H4 (cell line): ENCODE measurements around the gene MYBPC2. TPM values are rescaled to one million over a fixed set of nuclear protein-coding genes. Genes with fewer than 3 reads are reported as not detected.
A peak's percentile ranks its signal among the peaks of the same experiment; 100 is the strongest.
"Not testable (repeated sequence)": the region's sequence is repeated elsewhere in the genome, so short reads cannot be mapped to it uniquely, and the experiment has no call there.

ENCODE experiments used
- DNase-seq: peaks from one replicate; pipeline ENCODE4 v3.0.0-alpha.2; 2015; ENCODE audit warnings: low spot score
- total RNA-seq: library from RNA; depleted of rRNA; stranded (reverse); fragments of >200 nt; shearing (Covaris generic); gene quantifications from 2 replicates; pipeline ENCODE4 v1.2.3, GENCODE V29; 2014

Gene MYBPC2
- total RNA-seq, 1 experiment from 2014 or later = not detected

- no peak for DNase-seq
Measured at GRCh38 chr19:50428772-50429463, 3.8 kb upstream of the MYBPC2 start.

GRCh38 chr19:50430888-50431342 lies 1.8 kb upstream of the MYBPC2 start:
- no peak for DNase-seq

- DNase-seq = peak; percentile 86
Measured at GRCh38 chr19:50431343-50432220, 1.1 kb upstream of the MYBPC2 start.

DNA sequence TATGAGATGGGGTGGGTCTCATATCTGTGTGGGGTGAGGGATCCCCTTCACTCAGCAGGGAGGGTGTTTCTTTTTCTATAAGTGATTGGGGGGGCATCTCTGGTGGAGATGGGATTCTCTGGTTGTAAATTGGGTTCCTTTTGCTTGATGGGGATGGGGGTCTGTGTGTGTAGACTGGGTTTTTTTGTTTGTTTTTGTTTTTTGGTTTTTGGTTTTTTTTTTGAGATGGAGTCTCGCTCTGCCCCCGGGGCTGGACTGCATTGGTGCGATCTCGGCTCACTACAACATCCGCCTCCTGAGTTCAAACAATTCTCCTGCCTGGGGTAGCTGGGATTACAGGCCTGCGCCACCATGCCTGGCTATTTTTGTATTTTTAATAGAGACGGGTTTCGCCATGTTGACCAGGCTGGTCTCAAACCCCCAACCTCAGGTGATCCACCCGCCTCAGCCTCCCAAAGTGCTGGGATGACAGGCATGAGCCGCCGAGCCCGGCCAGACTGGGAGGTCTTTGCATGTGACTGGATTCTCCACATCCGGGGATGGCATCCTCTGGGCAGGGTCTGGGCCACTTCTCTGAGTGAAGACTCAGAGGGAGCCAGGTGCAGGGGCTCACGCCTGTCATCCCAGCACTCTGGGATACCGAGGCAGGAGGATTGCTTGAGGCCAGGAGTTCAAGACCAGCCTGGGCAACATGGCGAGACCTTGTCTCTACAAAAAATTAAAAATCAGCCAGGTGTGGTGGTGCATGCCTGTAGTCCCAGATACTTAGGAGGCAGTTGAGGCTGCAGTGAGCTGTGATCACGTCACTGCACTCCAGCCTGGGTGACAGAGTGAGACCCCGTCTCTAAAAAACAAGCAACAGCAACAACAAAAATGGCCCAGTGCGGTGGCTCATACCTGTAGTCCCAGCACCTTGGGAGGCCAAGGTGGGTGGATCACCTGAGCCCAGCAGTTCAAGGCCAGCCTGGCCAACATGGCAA lies 799 bp downstream of the MYBPC2 start:
- no peak for DNase-seq

- DNase-seq = no peak
Measured at GRCh38 chr19:50434525-50434924, 1.8 kb downstream of the MYBPC2 start.

GRCh38 chr19:50435221-50435620 lies 2.5 kb downstream of the MYBPC2 start:
- DNase-seq = no peak

DNA sequence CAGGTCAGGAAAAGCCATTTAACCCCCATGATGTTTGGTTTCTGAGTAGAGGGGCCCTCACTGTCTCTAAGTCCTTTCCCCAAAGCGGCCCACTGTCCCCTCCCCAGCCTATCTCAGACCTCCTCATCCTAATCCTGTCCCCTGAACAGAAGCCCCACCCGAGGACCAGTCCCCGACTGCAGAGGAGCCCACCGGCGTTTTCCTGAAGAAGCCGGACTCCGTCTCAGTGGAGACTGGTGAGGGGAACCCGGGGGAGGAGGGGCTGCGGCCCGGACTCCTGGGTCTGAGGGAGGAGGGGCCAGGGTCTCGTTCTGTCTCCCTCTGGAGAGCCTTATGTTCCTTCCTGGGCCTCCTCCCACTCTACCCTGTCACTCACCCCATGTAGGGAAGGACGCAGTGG lies 2.9 kb downstream of the MYBPC2 start:
- no peak for DNase-seq

DNA sequence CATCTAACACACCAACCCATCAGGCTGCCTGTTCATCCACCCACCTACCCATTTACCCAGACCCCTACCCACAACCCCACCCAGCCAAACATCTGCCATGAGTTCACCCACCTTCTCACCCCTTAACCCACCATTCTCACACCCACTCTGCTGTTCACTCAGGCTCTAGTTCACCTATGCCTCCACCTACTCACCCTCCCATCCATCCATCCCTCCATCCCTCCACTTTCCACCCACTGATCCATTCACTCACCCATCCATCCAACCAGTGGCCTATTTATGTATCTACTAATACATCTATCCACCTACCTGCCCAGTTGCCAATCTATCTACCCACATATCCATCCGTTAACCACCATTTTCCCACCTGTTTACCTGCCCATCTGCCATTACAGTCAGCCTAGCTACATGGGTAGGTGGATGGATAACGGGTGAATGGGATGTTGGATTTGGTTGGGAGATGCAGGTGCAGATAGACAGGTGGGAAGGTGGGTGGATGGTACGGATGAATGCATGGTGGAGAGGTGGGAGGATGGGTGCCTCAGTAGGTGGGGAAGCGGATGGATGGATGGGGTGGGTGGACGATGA lies 5.3 kb downstream of the MYBPC2 start:
- no peak for DNase-seq

DNA sequence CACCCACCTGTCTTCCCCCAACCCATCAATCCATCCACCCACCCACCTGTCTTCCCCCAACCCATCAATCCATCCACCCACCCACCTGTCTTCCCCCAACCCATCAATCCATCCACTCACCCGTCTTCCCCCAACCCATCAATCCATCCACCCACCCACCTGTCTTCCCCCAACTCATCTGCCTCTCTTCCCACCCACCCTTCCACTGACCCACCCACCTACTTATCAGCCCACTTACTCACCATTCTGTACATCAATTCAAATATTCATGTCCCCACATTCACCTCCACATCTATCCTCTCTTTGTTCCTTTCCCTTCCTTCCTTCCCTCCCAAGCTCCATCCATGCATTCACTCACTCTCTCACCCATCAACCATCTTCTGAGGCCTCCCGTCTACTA lies 6.4 kb downstream of the MYBPC2 start:
- not testable (repeated sequence) for DNase-seq

- DNase-seq = no peak
Measured at GRCh38 chr19:50444059-50444458, 11.4 kb downstream of the MYBPC2 start.

DNA sequence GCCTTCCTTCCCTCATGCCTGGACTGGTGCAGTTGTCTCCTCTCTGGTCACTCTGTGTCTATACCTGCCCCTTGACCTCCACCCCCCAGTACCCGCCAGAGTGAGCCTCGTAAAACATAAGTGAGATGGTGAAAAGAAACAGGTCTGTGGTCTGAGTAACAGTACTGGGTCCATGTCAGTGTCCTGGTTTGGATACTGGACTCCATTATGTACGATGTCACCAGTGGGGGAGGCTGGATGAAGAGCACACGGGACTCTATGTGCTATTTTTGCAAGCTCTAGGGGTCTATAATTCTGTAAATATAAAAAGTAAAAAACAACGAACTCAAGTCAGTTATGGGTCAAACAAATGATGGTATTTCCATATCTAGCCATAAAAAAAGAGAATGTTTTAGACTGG lies 14.4 kb downstream of the MYBPC2 start:
- no peak for DNase-seq

GRCh38 chr19:50447750-50448149 lies 15.1 kb downstream of the MYBPC2 start:
- DNase-seq = no peak

DNA sequence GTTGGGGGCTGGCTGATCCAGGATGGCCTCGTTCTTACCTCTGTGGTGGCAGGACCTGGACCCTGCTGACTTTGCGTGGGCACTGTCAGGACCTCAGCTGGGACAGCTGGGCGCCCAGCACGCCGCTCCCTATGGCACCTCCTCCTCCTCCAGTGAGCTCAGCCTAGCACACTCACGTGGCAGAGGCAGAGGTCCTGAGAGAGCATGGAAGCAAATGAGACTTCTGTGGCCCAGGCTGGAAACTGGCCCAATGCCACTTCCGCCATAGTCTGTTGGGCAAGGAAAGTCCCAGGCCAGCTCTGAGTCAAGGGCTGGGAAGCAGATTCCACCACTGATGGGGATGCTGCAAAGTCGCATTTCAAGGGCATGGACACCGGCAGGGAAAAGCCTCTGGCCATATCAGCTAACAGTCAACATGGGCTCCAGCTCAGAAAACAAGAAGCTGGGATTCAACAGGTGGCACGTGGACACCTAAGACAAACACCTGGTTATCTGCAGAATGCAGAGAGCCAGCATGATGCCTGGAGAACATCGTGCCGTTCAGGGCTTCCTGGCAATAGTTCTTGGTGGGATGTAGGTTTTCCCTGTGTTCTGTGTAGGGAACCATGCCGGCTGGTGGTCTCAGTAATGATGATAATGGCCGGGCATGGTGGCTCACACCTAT lies 16.7 kb downstream of the MYBPC2 start:
- DNase-seq = peak; percentile 65

GRCh38 chr19:50450369-50451222 lies 17.9 kb downstream of the MYBPC2 start:
- no peak for DNase-seq

GRCh38 chr19:50451223-50451534 lies 18.5 kb downstream of the MYBPC2 start:
- DNase-seq = no peak

DNA sequence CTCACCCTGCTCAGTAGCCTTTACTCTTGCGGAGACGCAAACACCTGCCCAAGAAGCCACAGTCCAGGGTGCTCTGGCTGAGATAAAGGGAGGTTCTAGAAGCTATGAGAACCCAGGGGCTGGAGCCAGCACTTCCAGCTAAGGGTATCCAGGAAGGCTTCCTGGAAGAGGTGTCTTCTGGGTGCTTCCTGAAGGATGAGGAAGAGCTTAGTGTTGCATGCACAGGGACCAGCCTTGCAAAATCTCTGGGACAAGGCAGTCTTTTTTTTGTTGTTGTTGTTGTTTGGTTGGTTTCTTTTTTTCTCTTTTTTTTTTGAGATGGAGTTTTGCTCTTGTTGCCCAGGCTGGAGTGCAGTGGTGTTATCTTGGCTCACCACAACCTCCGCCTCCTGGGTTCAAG lies 20.6 kb downstream of the MYBPC2 start:
- DNase-seq = no peak

DNA sequence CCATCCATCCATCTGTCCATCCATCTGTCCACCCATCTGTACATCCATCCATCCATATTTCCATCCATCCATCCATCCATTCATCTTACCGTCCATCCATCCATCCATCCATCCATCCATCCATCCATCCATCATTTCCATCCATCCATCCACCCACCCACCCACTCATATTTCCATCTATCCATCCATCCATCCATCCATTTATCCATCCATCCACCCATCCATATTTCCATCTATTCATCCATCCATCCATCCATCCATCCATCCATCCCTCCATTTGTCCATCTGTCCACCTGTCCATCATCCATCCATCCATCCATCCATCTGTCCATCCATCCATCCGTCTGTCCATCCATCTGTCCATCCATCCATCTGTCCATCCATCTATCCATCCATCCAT lies 23.3 kb downstream of the MYBPC2 start:
- DNase-seq = no peak

GRCh38 chr19:50457300-50457699 lies 24.6 kb downstream of the MYBPC2 start:
- DNase-seq = no peak

DNA sequence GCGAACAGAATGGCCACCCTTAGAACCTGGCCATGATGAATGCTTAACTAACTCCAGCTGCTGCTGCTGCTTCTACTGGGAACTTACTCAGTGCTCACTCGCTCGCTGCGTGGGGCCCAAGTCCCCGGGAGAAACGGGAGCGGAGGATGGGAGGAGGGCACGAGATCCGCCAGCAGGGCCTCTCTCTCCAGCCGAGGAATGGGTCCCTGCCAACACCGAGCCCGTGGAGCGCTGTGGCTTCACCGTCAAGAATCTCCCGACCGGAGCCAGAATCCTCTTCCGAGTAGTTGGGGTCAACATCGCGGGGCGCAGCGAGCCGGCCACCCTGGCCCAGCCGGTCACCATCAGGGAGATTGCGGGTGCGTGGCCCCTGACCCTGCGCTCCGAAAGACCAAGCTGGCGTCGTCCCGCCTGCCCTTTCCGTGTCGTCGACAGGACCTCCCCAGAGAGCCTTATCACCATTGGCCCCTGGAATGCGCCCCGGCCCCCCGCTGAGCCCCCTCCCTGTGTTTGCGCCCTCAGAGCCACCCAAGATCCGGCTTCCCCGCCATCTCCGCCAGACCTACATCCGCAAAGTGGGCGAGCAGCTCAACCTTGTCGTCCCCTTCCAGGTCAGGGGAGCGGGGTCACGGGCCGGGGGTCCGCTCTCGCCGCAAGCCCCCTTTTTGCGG lies 25.8 kb downstream of the MYBPC2 start:
- DNase-seq = no peak

DNA sequence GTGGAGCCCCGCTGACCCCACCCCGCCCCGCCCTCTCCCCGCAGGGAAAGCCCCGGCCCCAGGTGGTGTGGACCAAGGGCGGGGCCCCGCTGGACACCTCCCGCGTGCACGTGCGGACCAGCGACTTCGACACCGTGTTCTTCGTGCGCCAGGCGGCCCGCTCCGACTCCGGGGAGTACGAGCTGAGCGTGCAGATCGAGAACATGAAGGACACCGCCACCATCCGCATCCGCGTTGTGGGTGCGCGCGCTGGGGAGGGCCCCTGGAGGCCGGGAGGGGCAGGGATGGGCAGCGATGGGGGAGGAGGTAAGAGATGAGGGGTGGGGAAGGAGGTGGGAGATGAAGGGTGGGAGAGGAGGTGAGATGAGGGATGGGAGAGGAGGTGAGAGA lies 26.4 kb downstream of the MYBPC2 start:
- no peak for DNase-seq
